ENCODE results near the gene CDK11A. TPM values are rescaled to one million over a fixed set of nuclear protein-coding genes. Genes with fewer than 3 reads are reported as not detected.
"Not testable (repeated sequence)": the region's sequence is repeated elsewhere in the genome, so short reads cannot be mapped to it uniquely, and the experiment has no call there.

The CDK11A gene
- total RNA-seq, 1 donor from 2014 or later, result 26.0 TPM

DNA sequence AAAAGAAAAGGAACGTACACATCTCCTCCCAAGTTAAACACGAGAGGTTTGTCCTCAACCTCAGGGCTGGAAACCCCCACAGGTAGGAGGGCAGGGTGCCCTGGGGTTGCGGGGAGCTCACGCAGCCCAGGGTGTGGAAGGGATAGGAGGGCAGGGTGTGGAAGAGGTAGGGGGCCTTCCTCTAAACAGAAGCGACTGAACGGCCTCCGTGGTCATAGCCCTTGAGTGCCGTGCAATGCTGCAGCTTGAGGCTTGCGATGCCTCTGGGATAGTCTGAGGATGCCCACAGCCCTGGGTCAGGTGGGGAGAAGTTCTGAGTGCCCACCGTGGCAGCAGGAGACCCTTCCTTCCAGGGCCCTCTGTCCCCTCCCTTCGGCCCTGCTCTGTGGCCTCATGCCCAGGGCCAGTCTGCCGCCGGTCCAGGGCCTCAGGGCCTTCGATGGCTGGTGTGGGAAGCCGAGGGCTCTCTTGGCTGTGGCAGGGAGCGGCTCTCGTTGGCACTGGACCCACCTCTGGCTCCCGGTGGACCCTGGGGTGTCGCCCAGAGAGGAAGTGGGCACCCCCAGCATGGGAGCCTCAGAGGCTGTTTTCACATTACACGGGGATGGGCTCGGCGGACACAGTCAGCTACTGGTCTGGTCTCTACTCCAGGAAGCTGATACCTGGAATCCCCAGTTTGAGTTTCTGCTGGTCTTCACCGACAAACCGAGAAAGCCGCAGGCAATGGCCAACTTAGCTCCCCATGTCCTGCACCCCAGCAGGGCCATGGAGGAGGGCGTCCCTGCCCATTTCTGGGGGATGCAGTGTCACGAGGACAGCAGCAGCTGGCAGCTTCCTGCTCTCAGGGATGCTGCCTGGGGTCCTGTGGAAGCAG is 59.0 kb downstream of the CDK11A start:
- Mint-ChIP-seq H3K27me3 (ENCODE audit: low read depth) (no peaks in the 10 kb centered on the region), H3K27ac (ENCODE audit: unreplicated experiment) (no peak overlapping the region), H3K36me3 (ENCODE audit: low read depth) (peaks cover 9% of the 10 kb centered on the region), H3K4me1 (ENCODE audit: low read depth) (no peaks in the 10 kb centered on the region), H3K4me3 (ENCODE audit: unreplicated experiment) (no peak overlapping the region), H3K9me3 (ENCODE audit: low read depth) (no peaks in the 10 kb centered on the region)
- TF ChIP-seq, protein P1, sequence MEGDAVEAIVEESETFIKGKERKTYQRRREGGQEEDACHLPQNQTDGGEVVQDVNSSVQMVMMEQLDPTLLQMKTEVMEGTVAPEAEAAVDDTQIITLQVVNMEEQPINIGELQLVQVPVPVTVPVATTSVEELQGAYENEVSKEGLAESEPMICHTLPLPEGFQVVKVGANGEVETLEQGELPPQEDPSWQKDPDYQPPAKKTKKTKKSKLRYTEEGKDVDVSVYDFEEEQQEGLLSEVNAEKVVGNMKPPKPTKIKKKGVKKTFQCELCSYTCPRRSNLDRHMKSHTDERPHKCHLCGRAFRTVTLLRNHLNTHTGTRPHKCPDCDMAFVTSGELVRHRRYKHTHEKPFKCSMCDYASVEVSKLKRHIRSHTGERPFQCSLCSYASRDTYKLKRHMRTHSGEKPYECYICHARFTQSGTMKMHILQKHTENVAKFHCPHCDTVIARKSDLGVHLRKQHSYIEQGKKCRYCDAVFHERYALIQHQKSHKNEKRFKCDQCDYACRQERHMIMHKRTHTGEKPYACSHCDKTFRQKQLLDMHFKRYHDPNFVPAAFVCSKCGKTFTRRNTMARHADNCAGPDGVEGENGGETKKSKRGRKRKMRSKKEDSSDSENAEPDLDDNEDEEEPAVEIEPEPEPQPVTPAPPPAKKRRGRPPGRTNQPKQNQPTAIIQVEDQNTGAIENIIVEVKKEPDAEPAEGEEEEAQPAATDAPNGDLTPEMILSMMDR (IDR thresholded peaks at IDR 0.05), result no peak
- peak; percentile 88 for DNase-seq (ENCODE audit: low spot score)

GRCh38 chr1:1664318-1664717 is 59.8 kb downstream of the CDK11A start:
- not testable (repeated sequence) for H3K27me3 Mint-ChIP-seq (ENCODE audit: low read depth); H3K9me3 Mint-ChIP-seq (ENCODE audit: low read depth); H3K27ac Mint-ChIP-seq (ENCODE audit: unreplicated experiment); DNase-seq (ENCODE audit: low spot score); H3K36me3 Mint-ChIP-seq (ENCODE audit: low read depth); H3K4me3 Mint-ChIP-seq (ENCODE audit: unreplicated experiment); H3K4me1 Mint-ChIP-seq (ENCODE audit: low read depth)

GRCh38 chr1:1662830-1663560 is 61.2 kb downstream of the CDK11A start:
- DNase-seq (ENCODE audit: low spot score), result peak; percentile 57
- H3K4me1 Mint-ChIP-seq (ENCODE audit: low read depth); H3K27me3 Mint-ChIP-seq (ENCODE audit: low read depth); H3K36me3 Mint-ChIP-seq (ENCODE audit: low read depth); H3K4me3 Mint-ChIP-seq (ENCODE audit: unreplicated experiment); H3K9me3 Mint-ChIP-seq (ENCODE audit: low read depth): not testable (repeated sequence)
- peak overlapping the region; percentile 54 for H3K27ac Mint-ChIP-seq (ENCODE audit: unreplicated experiment)

DNA sequence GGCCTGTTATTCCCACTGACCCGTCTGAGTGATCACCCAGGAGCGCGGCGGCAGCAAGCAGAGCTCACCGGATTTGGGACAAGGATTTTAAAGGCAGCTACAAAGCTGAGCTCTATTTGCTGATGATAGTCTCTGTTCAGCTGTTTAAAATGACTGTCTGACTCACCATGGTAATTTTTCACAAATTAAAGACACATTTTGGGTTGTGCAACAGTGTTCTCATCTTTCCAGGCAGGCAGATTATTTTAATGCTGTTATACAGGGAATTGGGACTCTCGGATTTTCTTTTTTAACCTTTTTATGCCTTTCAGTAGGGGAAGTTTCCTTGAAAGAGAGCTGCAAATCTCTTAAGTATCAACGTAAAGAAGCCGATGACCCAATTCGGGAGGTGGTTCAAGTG is 61.8 kb downstream of the CDK11A start:
- not testable (repeated sequence) for H3K36me3 Mint-ChIP-seq (ENCODE audit: low read depth); H3K27me3 Mint-ChIP-seq (ENCODE audit: low read depth); H3K4me1 Mint-ChIP-seq (ENCODE audit: low read depth); H3K4me3 Mint-ChIP-seq (ENCODE audit: unreplicated experiment); H3K27ac Mint-ChIP-seq (ENCODE audit: unreplicated experiment); H3K9me3 Mint-ChIP-seq (ENCODE audit: low read depth); DNase-seq (ENCODE audit: low spot score)

DNA sequence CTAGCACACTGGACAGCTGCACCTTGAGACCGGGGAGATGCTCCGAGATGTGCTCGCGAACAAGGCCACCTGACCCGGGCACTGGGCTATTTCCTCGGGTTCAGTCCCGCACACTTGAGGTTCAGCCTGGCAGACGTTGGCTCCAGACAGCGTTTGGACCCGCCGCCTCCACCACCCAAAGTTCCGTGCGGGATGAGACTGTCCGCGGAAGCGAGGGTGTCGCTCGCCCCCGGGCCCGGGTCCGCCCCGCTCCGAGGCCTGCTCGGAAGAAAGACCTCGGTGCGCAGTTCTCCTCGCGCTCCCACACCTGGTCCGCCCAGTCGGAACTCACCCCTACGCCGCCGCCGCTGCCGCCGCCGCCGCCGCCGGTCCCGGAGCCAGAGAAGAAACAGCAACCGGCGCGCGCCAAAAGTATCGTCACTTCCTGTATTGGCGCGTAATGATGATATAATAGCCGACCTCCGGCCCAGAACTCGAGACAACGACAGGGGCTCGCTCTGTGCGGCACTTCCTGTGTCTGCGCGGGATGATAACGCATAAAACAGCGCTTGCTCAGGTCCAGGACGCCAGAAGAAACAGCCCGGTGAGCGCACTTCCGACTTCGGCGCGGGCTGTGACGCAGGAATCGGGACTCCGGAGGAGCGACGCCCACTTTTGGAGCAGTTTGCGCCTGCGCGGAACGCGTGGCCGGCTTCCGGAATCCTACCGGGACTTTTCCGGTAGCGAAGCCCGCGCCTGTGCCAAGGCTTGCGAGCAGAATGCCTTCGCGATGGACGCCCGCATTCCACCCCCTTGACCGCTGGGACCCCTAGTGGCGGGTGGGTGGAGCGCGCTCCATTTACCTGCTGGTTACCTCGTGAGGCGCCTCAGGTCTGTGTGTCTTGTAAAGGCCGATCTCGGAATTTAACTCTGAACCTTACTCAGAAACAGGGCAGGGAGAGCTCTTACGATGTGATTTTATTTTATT is 65.3 kb downstream of the CDK11A start, which contains the start of gene CDK11B:
Gene CDK11B, minus strand, starts transcription at position 422 of the 967 bp plus-strand sequence. CDS start 1,519 bp downstream, outside the sequence.
- TF ChIP-seq, protein P1 (IDR thresholded peaks at IDR 0.05), result peak; percentile 65
- H3K27ac Mint-ChIP-seq (ENCODE audit: unreplicated experiment), result peak within 1 kb of the TSS; percentile 100
- not testable (repeated sequence) for H3K36me3 Mint-ChIP-seq (ENCODE audit: low read depth); H3K4me1 Mint-ChIP-seq (ENCODE audit: low read depth); H3K9me3 Mint-ChIP-seq (ENCODE audit: low read depth); H3K27me3 Mint-ChIP-seq (ENCODE audit: low read depth)
- peak within 1 kb of the TSS; percentile 87 for H3K4me3 Mint-ChIP-seq (ENCODE audit: unreplicated experiment)
- DNase-seq (ENCODE audit: low spot score), result peak; percentile 95

Other genes with a start within 250 kb of the CDK11A start
- 29.9 to 39.6 TPM (median 34.6 TPM) in 3 replicates for gene ATAD3A, start 212.2 kb downstream of the CDK11A start, total RNA-seq
- gene TMEM240, start 183.7 kb downstream of the CDK11A start, total RNA-seq, result 3.6 to 6.1 TPM (median 5.8 TPM) in 3 replicates
- gene SSU72, start 149.5 kb downstream of the CDK11A start, total RNA-seq, result 99.7 to 129 TPM (median 100 TPM) in 3 replicates
- gene FNDC10, start 124.2 kb downstream of the CDK11A start, total RNA-seq, result 23.3 to 32.6 TPM (median 24.8 TPM) in 3 replicates
- 73.8 to 86.7 TPM (median 76.4 TPM) in 3 replicates for gene MIB2, start 108.9 kb downstream of the CDK11A start, total RNA-seq
- 18.3 to 71.4 TPM (median 68.7 TPM) in 3 replicates for gene MMP23B, start 92.2 kb downstream of the CDK11A start, total RNA-seq
- 21.1 to 24.2 TPM (median 21.8 TPM) in 3 replicates for gene CDK11B, start 65.4 kb downstream of the CDK11A start, total RNA-seq
- 50.9 to 52.2 TPM (median 51.6 TPM) in 3 replicates for gene SLC35E2B, start 31.6 kb downstream of the CDK11A start, total RNA-seq
- gene NADK, start 54.1 kb upstream of the CDK11A start, total RNA-seq, result 66.4 to 75.8 TPM (median 68.1 TPM) in 3 replicates
- gene GNB1, start 166.7 kb upstream of the CDK11A start, total RNA-seq, result 419 to 543 TPM (median 538 TPM) in 3 replicates
- gene CALML6, start 190.9 kb upstream of the CDK11A start, total RNA-seq, result 2.1 to 2.3 TPM (median 2.1 TPM) in 3 replicates
- gene TMEM52, start 194.9 kb upstream of the CDK11A start, total RNA-seq, result 0.67 to 0.90 TPM (median 0.68 TPM) in 3 replicates